HS-5 (cell line): ENCODE data around the gene GTPBP1.

Source experiments
- DNase-seq: peaks from one replicate; pipeline ENCODE4 v3.0.0-alpha.2; 2012; ENCODE audit warnings: low read depth

Gene GTPBP1

GRCh38 chr22:38741166-38741565, 35.4 kb downstream of the GTPBP1 start:
- DNase-seq = no peak

GRCh38 chr22:38741576-38741975, 35.8 kb downstream of the GTPBP1 start:
- DNase-seq = no peak

- no peak for DNase-seq
Measured at GRCh38 chr22:38742176-38742942, 36.6 kb downstream of the GTPBP1 start.

- DNase-seq = no peak
Measured at GRCh38 chr22:38744981-38745380, 39.2 kb downstream of the GTPBP1 start.

GRCh38 chr22:38745676-38746460, 40.1 kb downstream of the GTPBP1 start:
- no peak for DNase-seq

GRCh38 chr22:38748487-38749136, 42.9 kb downstream of the GTPBP1 start:
- DNase-seq = no peak

GRCh38 chr22:38750104-38750503, 44.4 kb downstream of the GTPBP1 start:
- DNase-seq = no peak

GRCh38 chr22:38750638-38751037, 44.9 kb downstream of the GTPBP1 start:
- DNase-seq = no peak

GRCh38 chr22:38751066-38751421, 45.3 kb downstream of the GTPBP1 start:
- DNase-seq = no peak

- DNase-seq = no peak
Measured at GRCh38 chr22:38751422-38752346, 45.9 kb downstream of the GTPBP1 start.

GRCh38 chr22:38753948-38754750, 48.4 kb downstream of the GTPBP1 start:
- no peak for DNase-seq

- no peak for DNase-seq
Measured at GRCh38 chr22:38754751-38755154, 49.0 kb downstream of the GTPBP1 start.

GRCh38 chr22:38755155-38755910, 49.6 kb downstream of the GTPBP1 start:
- no peak for DNase-seq

- no peak for DNase-seq
Measured at GRCh38 chr22:38755911-38756532, 50.3 kb downstream of the GTPBP1 start, which contains the start of gene SUN2. SUN2 (minus strand) TSS chr22:38755998; CDS start chr22:38752628, 3,370 bp downstream.

GRCh38 chr22:38756711-38757463, 51.1 kb downstream of the GTPBP1 start:
- DNase-seq = no peak

- DNase-seq = no peak
Measured at GRCh38 chr22:38757464-38757757, 51.7 kb downstream of the GTPBP1 start.

GRCh38 chr22:38758276-38758945, 52.7 kb downstream of the GTPBP1 start:
- no peak for DNase-seq

- DNase-seq = no peak
Measured at GRCh38 chr22:38759005-38759404, 53.3 kb downstream of the GTPBP1 start.
